Endothelial cell of umbilical vein (primary cell): ENCODE results near the gene CD34. TPM values are rescaled to one million over a fixed set of nuclear protein-coding genes. Genes with fewer than 3 reads are reported as not detected.

ENCODE experiments used
- BruUV-seq: library from RNA; stranded (reverse); fragments of 400-500 nt; replicated peaks from 2 replicates; lab custom pipeline; 2021; lab: Mats Ljungman, UMichigan
- CTCF ChIA-PET: fragments of 300-600, 350-600 bp; sonication (Branson Sonifier 250); formaldehyde crosslinking; loops from one replicate; lab custom pipeline; 2021; ENCODE audit warnings: antibody characterized with exemption, inconsistent platforms; lab: Charles Lee
- POLR2A ChIA-PET: fragments of 300-600, 350-600 bp; sonication (Branson Sonifier 250); formaldehyde crosslinking; loops from one replicate; lab custom pipeline; 2021; ENCODE audit warnings: antibody characterized with exemption, inconsistent platforms; lab: Charles Lee
- DNase-seq: peaks from one replicate; pipeline ENCODE4 v3.0.0-alpha.2; 2011; ENCODE audit warnings: low read depth, low spot score
- FAIRE-seq: peaks from 2 replicates; lab custom pipeline; 2011; peaks lifted over from hg19 to GRCh38; lab: Jason Lieb, UNC
- H2AFZ ChIP-seq: 2 replicates; pipeline ENCODE4 v1.6.0; 2012; ENCODE audit warnings: low read depth, low read length, control low read depth, inconsistent platforms
- H3K27ac ChIP-seq: 2 replicates; pipeline ENCODE4 v1.5.1; 2011; ENCODE audit warnings: low read depth, mild to moderate bottlenecking, control low read depth, low read length, moderate library complexity; ENCODE audit not compliant: insufficient read depth
- H3K27me3 ChIP-seq, 2 experiments: 2 replicates each; pipeline versions ENCODE4 v1.6.0 to v1.6.1; 2011; ENCODE audit warnings: low read length in 2 of 2, mixed read lengths in 1 of 2; ENCODE audit not compliant: control insufficient read depth in 2 of 2, insufficient read depth in 2 of 2
- H3K36me3 ChIP-seq, 2 experiments: 2 replicates in 1 of 2; 3 replicates in 1 of 2; pipeline ENCODE4 v1.5.1; 2011; ENCODE audit warnings: low read length in 2 of 2, mild to moderate bottlenecking in 1 of 2, moderate library complexity in 1 of 2; ENCODE audit not compliant: control insufficient read depth in 2 of 2, insufficient read depth in 2 of 2; ENCODE audit errors: extremely low read depth in 1 of 2
- H3K4me1 ChIP-seq: 3 replicates; pipeline ENCODE4 v1.5.1; 2011; ENCODE audit warnings: mild to moderate bottlenecking, low read length; ENCODE audit not compliant: control insufficient read depth, insufficient read depth; ENCODE audit errors: extremely low read depth
- H3K4me2 ChIP-seq: 2 replicates; pipeline ENCODE4 v1.6.1; 2011; ENCODE audit warnings: low read length, control low read depth, mixed read lengths; ENCODE audit not compliant: insufficient read depth
- H3K4me3 ChIP-seq, 3 experiments: fragments of 200-600 bp in 1 of 3; sonication (generic), shearing (Covaris generic) in 1 of 3; replicated peaks in 1 of 3; 2 replicates each; pipeline ENCODE4 v1.5.1; 2011 to 2016; ENCODE audit warnings: control low read depth in 3 of 3, low read length in 3 of 3, mild to moderate bottlenecking in 2 of 3, inconsistent platforms in 1 of 3, low read depth in 1 of 3, moderate library complexity in 1 of 3; ENCODE audit not compliant: insufficient read depth in 1 of 3
- H3K79me2 ChIP-seq: 2 replicates; pipeline ENCODE4 v1.6.0; 2012; ENCODE audit warnings: low read length, inconsistent platforms; ENCODE audit not compliant: control insufficient read depth, insufficient read depth
- H3K9ac ChIP-seq: replicated peaks from 2 replicates; pipeline ENCODE3; 2011; ENCODE audit warnings: low read length, control low read depth; ENCODE audit not compliant: insufficient read depth; ENCODE audit errors: extremely low read depth
- H3K9me1 ChIP-seq: replicated peaks from 3 replicates; pipeline ENCODE4 v1.6.0; 2011; ENCODE audit warnings: mild to moderate bottlenecking, low read length; ENCODE audit not compliant: control insufficient read depth, insufficient read depth; ENCODE audit errors: extremely low read depth
- H3K9me3 ChIP-seq: replicated peaks from 2 replicates; pipeline ENCODE4 v1.5.1; 2012; ENCODE audit warnings: low read length, inconsistent platforms; ENCODE audit not compliant: control insufficient read depth, insufficient read depth
- H4K20me1 ChIP-seq: replicated peaks from 2 replicates; pipeline ENCODE3; 2011; ENCODE audit warnings: mild to moderate bottlenecking, low read length; ENCODE audit not compliant: control insufficient read depth, insufficient read depth; ENCODE audit errors: extremely low read depth
- CTCF ChIP-seq, 2 donors: IDR thresholded peaks; 1 replicate in 1 of 2; 2 replicates in 1 of 2; pipeline ENCODE4 v1.5.1; 2011; ENCODE audit warnings: low read length in 2 of 2, mild to moderate bottlenecking in 2 of 2, moderate library complexity in 2 of 2, control low read depth in 1 of 2, inconsistent platforms in 1 of 2, low read depth in 1 of 2; ENCODE audit not compliant: insufficient read depth in 1 of 2; ENCODE audit errors: extremely low read depth in 1 of 2
- GATA2 ChIP-seq: IDR thresholded peaks from 2 replicates; pipeline ENCODE4 v1.7.0; 2011; ENCODE audit warnings: low read depth, mild to moderate bottlenecking, moderate library complexity, mixed read lengths, low read length; ENCODE audit not compliant: insufficient read length, insufficient read depth
- JUN ChIP-seq: IDR thresholded peaks from 2 replicates; pipeline ENCODE4 v1.6.1; 2011; ENCODE audit warnings: borderline replicate concordance, low read depth; ENCODE audit not compliant: insufficient read length, insufficient read depth
- MAX ChIP-seq: IDR thresholded peaks from 2 replicates; pipeline ENCODE4 v1.6.1; 2011; ENCODE audit not compliant: insufficient read depth, insufficient read length
- POLR2A ChIP-seq: IDR thresholded peaks from 2 replicates; pipeline ENCODE4 v1.6.1; 2012; ENCODE audit warnings: low read depth, mild to moderate bottlenecking, control low read depth, low read length
- POLR2AphosphoS5 ChIP-seq: IDR thresholded peaks from 2 replicates; pipeline ENCODE4 v1.6.1; 2012; ENCODE audit warnings: low read depth, mild to moderate bottlenecking, control low read depth, low read length, moderate library complexity; ENCODE audit not compliant: insufficient read depth
- dilution Hi-C: fragments of 300-500 bp; cut with MboI; formaldehyde crosslinking; loops from one replicate; pipeline ENCODE4 v1.15.0; 2019; ENCODE audit warnings: low sequenced_read_pairs; ENCODE audit not compliant: extremely low pct_ligation_motif_present
- intact Hi-C: fragments of 100-400 bp; cut with micrococcal nuclease; formaldehyde crosslinking; loops from one replicate; pipeline ENCODE4 v1.10.0; 2022
- polyA plus RNA-seq, 4 experiments: library from polyadenylated mRNA; depleted of rRNA in 3 of 4; stranded (reverse) in 3 of 4; unstranded in 1 of 4; fragments of >200 nt; gene quantifications; 2 replicates each; pipeline versions ENCODE4 v1.2.1 to v1.2.3, GENCODE V29; 2011 to 2012; ENCODE audit warnings: missing spikeins in 1 of 4
- total RNA-seq: library from RNA; stranded (reverse); gene quantifications from 2 replicates; pipeline ENCODE4 v1.2.3, GENCODE V29; 2021

The CD34 gene
- total and polyA plus RNA-seq, 2 donors (not counting 3 experiments of a cell fraction or from before 2014, with no cell fraction given): 102 to 174 TPM

GRCh38 chr1:207923121-207923520 lies 12.2 kb upstream of the CD34 start:
- Histone ChIP-seq H3K4me3 (no peak overlapping the region), H3K9ac (peak overlapping the region; percentile 30), H3K4me1 (peaks cover 33% of the 10 kb centered on the region), H3K79me2 (no peaks in the 10 kb centered on the region), H3K9me1 (no peaks in the 10 kb centered on the region), H3K27me3 (no peaks in the 10 kb centered on the region), H2AFZ (peak overlapping the region; percentile 71), H3K4me2 (peak overlapping the region; percentile 9), H3K9me3 (no peaks in the 10 kb centered on the region), H3K27ac (peak overlapping the region; percentile 60), H4K20me1 (no peaks in the 10 kb centered on the region), H3K36me3 (no peaks in the 10 kb centered on the region)
- ChIA-PET POLR2A (interaction anchor here (0.7 kb wide), 1 partner anchor 40 kb away, joined by 3 read pairs; no protein-coding TSS in a partner anchor), CTCF (interaction anchor here (1.0 to 5.1 kb wide), 8 partner anchors 10 to 54 kb away, joined by 3 to 50 read pairs (median 7); no protein-coding TSS in a partner anchor)
- dilution Hi-C loops (no loop called here), intact Hi-C loops (loop anchor here (1.0 kb wide), 4 partner anchors 12 to 40 kb away; partner anchors contain the start of gene CD34)
- FAIRE-seq (no peak), DNase-seq (no peak)
- BruUV-seq: TSS peak; percentile 36
- TF ChIP-seq MAX (no peak), JUN (no peak), GATA2 (no peak), POLR2AphosphoS5 (no peak), POLR2A (no peak), CTCF (IDR thresholded peaks at IDR 0.05; ENCODE audit: extremely low read depth in 1 of 2, insufficient read depth in 1 of 2, low read depth in 1 of 2, low read length in 2 of 2) (no peak)
